NCI-H2081 treated with DMSO at 0.1 percent for 48 hours (cell line): Measurements from ENCODE around the gene ALDH3B1.
A peak's percentile ranks its signal among the peaks of the same experiment; 100 is the strongest.

ENCODE experiments used
- DNase-seq: peaks from one replicate; lab custom pipeline; 2025; lab: John Stamatoyannopoulos, UW

The ALDH3B1 gene

GRCh38 chr11:68013611-68014156 lies 3.6 kb downstream of the ALDH3B1 start:
- DNase-seq, result no peak

GRCh38 chr11:68014157-68014946 lies 4.2 kb downstream of the ALDH3B1 start:
- no peak for DNase-seq

GRCh38 chr11:68014947-68015447 lies 4.9 kb downstream of the ALDH3B1 start:
- no peak for DNase-seq

- DNase-seq, result no peak
Measured at GRCh38 chr11:68015467-68015866, 5.3 kb downstream of the ALDH3B1 start.

GRCh38 chr11:68016161-68016903 lies 6.2 kb downstream of the ALDH3B1 start:
- DNase-seq, result no peak

GRCh38 chr11:68016904-68017817 lies 7.0 kb downstream of the ALDH3B1 start:
- no peak for DNase-seq

GRCh38 chr11:68017980-68018729 lies 8.0 kb downstream of the ALDH3B1 start:
- DNase-seq, result no peak

- no peak for DNase-seq
Measured at GRCh38 chr11:68018730-68019190, 8.6 kb downstream of the ALDH3B1 start.

- no peak for DNase-seq
Measured at GRCh38 chr11:68019486-68019885, 9.4 kb downstream of the ALDH3B1 start.

- DNase-seq, result no peak
Measured at GRCh38 chr11:68020575-68020974, 10.4 kb downstream of the ALDH3B1 start.

GRCh38 chr11:68021167-68021787 lies 11.2 kb downstream of the ALDH3B1 start:
- no peak for DNase-seq

- no peak for DNase-seq
Measured at GRCh38 chr11:68022531-68022930, 12.4 kb downstream of the ALDH3B1 start.

- no peak for DNase-seq
Measured at GRCh38 chr11:68024508-68024907, 14.4 kb downstream of the ALDH3B1 start.

- DNase-seq, result no peak
Measured at GRCh38 chr11:68025047-68025446, 14.9 kb downstream of the ALDH3B1 start.

- DNase-seq, result no peak
Measured at GRCh38 chr11:68026391-68027105, 16.4 kb downstream of the ALDH3B1 start.

GRCh38 chr11:68027667-68028066 lies 17.5 kb downstream of the ALDH3B1 start:
- no peak for DNase-seq

GRCh38 chr11:68028802-68029545 lies 18.8 kb downstream of the ALDH3B1 start:
- no peak for DNase-seq

- DNase-seq, result peak; percentile 98
Measured at GRCh38 chr11:68030318-68031143, 20.4 kb downstream of the ALDH3B1 start, which contains the start of gene NDUFS8. NDUFS8 (plus strand) TSS chr11:68030681; CDS start chr11:68032152, 1,471 bp downstream.
